DMS153 (cell line): ENCODE measurements around the gene PDYN.
"Not testable (repeated sequence)": the region's sequence is repeated elsewhere in the genome, so short reads cannot be mapped to it uniquely, and the experiment has no call there.

Experiments
- DNase-seq: peaks from one replicate; lab custom pipeline; 2025; lab: John Stamatoyannopoulos, UW

PDYN gene

DNA sequence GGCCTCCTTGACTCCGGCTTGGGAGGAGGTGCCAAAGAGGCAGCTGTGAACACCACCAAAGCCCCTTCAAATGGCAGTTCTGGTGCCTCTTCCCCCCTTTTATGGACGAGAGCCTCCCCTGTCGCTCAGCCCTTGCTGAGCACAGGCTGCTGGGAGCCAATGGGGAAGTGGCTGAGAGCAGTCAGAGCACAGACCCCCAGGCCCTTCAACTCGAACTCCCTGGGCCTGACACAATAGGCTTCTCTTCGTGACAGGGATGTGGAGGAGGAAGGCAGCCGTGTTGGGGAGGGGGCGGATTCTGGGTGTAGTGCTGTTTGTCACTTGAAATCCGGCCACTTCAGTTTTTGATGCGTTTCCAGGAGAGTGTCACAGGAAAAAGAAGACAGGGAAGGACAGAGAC is at the start of gene PDYN:
PDYN (minus strand) TSS at position 73 of the 400 bp plus-strand sequence. CDS start 10,974 bp downstream, outside the sequence.
- DNase-seq: no peak

- no peak for DNase-seq
Measured at GRCh38 chr20:2042400-2042799, 48.5 kb upstream of the PDYN start.

GRCh38 chr20:2038161-2038560 is 44.3 kb upstream of the PDYN start:
- DNase-seq: no peak

DNA sequence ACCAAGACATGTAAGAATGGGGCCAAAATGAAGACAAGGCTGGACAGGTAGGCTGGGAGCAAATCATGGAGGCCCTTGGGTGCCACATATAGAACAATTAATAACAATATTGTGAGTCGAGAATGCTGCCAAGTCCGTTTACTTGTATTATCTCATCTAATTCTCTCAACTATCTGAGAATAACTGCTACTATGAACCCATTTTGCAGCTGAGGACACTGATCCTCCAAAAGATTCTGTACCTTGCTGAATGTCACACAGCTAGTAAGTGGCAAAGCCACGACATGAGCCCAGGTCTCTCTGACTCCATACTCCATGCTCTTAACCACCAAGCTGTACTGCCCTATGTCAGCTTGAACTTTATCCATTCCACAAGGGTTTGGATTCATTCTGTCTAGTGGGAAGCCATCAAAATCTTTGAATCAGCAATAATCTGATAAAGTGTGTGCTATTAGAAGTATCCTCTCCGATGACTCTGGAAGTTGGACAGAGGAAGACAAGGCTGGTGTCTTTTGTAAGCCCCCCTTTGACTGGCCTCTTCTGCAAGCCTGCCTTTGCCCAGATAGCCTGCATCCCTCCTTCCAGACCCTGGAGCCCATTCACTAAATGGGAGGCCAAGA is 43.5 kb upstream of the PDYN start:
- DNase-seq: no peak

- not testable (repeated sequence) for DNase-seq
Measured at GRCh38 chr20:2036357-2036756, 42.5 kb upstream of the PDYN start.

DNA sequence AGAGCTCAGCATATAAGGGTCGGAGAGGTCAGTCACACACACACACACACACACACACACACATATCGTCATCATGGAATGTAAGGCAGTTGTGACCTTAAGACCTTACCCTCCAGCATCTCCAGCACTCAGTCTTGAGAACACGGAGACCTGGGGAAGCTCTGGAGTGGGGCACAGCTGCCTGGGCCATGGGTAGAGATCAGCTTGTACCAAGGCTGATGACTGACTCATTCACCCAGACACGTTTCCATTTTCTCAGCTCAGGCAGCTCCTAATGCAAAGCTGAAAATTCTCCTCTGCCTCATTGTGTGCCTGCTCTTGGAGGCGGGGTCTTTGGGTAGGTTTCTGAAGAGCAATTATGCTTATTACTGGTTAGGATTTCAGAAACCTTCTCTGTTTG is 38.3 kb upstream of the PDYN start:
- no peak for DNase-seq

DNA sequence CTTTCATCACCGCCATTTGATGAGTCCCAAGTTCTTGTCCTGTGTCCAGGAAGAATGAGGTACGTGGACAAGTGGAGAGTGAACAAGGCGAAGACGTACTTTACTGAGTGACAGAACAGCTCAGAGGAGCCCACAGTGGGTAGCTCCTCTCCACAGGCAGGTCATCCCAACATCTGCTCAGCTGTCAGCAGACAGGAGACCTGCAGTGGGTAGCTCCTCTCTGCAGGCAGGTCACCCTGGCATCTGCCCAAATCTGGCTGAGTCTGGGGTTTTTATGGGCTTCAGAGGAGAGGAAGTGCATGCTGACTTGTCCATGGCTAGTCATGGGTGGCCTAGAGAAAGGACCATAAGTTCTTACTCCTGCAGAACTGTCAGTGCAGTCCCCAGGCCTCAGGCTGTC is 32.7 kb upstream of the PDYN start:
- DNase-seq: no peak

DNA sequence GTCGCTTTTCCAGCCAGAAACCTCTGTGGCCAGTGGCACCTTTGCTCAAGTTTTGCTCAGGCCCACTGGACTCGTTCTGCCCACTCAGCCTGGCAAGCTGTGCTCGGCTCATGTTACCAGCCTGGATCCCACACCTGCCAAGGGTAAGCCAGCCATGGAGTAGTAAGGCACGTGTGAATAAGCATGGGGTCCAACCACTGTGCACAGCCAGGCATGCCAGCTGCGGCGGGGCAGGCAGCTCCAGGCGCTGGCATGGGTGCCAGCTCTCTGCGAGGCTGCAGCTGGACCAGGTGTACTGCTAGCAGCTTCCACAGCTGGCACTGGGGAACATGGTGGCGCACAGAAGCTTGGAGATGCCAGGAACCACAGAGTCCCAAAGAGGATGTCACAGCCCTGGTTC is 32.1 kb upstream of the PDYN start:
- no peak for DNase-seq

GRCh38 chr20:2023151-2023550 is 29.3 kb upstream of the PDYN start:
- no peak for DNase-seq

DNA sequence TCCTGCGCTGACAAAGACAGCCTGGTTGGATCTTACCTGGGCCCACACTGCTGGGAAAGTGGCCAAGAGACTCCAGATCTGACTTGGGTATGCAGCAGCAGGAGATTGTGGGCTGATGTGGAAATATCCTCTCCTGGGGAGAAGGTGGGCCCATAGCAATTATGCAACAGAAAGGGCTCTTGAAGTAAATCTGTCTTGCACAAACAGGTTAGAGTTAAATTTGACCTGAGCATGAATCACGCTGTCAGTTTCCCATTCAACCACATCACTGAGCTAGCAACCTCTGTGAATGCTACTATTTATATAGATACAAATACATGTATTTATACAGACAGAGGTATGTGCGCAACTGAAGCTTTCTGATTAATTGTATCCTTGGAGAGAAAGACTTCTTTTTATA is 28.3 kb upstream of the PDYN start:
- no peak for DNase-seq

- DNase-seq: no peak
Measured at GRCh38 chr20:2010533-2010932, 16.7 kb upstream of the PDYN start.

DNA sequence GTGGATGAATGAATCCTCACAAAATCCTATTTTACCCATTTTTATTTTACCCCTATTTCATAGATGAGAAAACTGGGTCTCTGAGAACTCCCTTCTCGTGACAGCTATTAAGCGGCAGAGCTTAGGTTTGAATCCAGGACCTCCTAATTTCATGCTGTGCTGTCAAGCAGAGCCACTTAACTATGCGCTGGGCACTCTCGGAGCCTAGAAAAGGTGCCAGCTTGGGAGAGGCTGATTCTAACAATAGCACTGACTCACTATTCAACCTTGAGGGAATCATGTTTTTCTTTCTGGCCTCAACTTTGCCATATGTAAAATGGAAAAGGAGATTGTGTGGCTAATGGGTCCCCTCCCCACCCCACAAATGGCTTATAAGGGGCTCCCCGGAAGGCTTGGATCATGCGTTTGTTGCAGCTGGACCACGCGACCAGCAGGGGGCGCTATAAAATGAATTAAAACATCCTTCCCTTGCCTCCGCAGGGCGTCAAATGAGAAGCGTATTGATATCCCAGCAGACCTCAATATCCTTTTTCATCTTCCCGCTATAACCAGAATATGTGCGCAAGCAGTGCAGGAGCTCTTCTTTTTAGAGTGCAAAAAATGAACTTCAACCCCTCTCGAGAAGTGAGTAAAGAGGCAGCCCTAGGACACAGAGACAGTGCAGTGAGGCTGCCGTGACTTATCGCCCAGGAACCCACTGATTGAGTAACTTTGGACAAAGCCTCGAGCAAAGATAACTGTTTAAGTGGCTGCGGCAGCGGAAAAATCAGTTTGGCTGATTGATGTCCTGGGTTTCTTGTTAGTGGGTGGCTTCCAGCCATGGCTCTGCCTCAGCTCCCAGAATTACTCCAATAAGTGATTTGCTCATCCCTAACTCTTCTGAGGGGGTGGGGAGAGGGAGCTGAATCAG is 12.8 kb upstream of the PDYN start:
- no peak for DNase-seq

GRCh38 chr20:2005831-2006426 is 12.1 kb upstream of the PDYN start:
- DNase-seq: peak; percentile 27

- DNase-seq: no peak
Measured at GRCh38 chr20:2005359-2005758, 11.5 kb upstream of the PDYN start.

DNA sequence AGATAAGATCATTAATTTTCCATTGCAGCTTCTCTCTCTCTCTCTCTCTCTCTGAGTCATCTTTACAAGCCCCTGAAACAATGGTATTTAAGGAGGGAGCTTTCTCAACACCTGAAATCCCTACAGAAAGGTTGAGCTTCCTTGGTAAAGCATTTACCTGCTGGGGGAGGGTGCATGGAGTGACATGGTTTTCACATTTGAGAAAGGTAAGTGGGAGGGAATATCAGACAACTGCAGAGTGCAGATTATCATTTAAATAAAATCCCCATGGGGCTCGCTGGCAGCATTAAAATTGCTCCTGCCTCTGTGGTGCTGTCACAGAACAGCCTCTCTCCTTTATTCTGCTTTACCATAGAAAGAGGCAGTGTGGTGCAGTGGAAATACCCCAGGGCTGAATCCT is 10.3 kb upstream of the PDYN start:
- DNase-seq: no peak

DNA sequence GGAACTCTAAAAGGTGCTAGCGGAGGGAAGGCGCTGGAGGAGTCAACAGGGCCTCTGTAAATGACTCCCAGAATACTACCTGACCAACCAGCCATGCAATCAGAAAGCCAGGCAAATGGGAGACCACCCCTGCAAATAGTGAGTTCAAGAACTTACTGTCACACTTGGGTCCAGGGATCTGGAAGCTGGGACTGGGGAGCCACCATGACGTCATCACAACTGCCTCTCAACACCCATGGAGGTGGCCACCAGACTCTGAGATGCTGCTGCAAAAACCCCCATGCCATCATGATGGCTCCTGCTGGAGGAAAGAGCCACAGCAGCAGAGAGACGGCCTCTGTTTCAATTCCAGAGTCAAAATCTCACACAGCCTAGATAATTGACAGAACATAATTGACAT is 8.5 kb upstream of the PDYN start:
- no peak for DNase-seq

DNA sequence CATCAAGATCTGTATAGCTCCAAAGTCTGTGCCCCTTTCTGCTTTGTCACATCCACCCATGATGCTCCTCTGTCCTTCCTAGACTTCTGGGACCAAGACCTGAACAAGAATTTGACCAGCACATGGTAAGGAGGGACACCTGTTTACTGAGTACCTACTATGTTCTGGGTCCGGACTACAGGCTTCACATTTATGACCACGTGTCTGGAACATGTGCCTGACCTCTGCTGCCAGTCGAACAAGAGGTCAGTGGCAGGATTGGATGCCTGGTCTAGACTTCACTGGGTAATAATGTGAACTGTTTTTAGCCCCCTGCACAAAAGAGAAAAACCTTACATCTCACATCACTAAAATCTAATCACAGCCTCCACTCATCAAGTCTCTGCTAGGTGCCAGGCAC is 7.3 kb upstream of the PDYN start:
- no peak for DNase-seq

DNA sequence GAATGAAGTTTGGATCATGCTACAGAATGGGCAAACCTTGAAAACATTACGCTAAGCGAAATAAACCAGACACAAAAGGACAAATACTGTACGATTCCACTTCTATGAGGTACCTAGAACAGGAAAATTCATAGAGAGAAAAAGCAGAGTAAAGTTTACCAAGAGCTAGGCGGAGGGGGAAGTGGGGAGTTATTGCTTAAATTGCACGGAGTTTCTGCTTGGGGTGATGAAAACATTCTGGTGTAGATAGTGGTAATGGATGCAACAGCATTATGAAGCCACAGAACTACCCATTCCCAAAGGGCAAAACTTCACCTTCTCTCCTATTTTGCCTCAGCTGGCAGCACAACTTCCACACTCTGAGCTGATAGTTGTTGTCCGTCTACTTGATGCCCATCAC is 6.4 kb upstream of the PDYN start:
- DNase-seq: no peak

GRCh38 chr20:1998715-1999114 is 4.9 kb upstream of the PDYN start:
- no peak for DNase-seq

DNA sequence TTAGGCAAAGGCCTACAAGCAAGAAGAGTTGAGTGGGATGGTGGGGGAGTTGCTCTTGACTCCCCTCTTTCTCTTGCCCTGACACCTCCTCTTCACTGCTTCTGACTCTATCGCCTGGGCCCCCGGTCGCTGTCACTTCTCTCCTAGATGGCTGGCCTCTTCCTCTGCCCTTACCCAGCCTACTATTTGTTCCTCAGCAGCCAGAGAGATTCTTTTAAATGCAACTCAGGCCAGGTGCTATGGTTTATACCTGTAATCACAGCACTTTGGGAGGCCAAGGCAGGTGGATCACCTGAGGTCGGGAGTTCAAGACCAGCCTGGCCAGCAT is 4.3 kb upstream of the PDYN start:
- no peak for DNase-seq

- no peak for DNase-seq
Measured at GRCh38 chr20:1997483-1998192, 3.8 kb upstream of the PDYN start.

DNA sequence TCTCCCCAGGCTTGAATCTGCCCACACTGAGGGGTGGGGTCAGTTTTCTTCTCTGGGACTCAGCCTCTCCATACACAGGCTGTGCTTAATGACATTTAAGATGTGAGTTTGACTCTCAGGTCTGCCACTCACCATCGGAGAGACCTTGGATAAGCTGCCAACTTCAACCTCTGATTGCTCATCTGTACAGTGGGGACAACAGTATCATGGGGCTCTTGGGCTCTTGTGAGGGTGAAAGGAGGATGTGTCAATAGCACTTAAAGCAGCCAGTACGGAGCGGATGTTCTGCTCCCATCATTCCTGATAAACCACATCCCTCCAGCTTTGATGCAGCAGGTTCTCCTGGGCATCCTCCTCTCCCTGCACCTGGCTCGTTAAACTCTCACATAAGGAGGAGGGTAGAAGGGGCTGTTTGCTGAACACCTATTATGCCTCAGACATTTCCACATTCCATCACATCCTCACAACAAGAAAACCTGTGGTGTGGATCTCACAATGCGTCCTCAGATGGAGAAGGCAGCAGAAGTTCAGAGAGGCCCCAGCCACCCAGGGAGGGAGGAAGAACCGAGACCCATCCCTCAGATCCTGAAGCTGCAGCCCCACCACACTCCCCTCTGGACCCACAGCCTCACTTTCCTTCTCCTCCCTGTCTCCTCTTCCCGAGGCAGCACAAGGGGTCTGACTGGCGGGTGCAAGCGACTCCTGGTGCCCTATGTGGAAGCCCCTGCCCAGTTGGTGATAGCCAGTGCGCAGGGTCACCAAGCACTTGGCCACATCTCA is 1.9 kb upstream of the PDYN start:
- no peak for DNase-seq
